ENCODE measurements around the gene EIF4EBP2. TPM values are rescaled to one million over a fixed set of nuclear protein-coding genes. Genes with fewer than 3 reads are reported as not detected.

EIF4EBP2 gene
- total RNA-seq, 1 experiment from 2014 or later: 93.2 TPM

DNA sequence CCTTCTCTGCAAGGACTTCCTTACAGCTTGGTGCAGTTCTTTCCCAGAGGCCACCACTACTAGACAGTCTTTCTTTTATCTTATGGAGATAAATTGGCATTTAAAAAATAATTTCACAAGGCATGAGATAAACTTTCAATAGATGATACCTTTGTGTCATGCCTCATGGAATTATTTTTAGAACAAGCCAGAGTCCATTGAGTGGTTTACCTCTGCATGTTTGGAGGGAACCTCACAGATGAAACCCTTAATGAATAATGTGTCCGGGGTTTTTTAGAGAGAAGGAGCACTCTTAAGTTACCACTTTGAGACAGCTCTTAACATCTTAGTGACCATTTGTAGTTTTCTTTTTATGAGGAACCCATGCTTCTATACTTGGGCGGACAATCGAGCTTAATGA, 20.4 kb downstream of the EIF4EBP2 start:
- no peak overlapping the region for H3K9ac ChIP-seq (ENCODE audit: extremely low read depth, insufficient read length, low read length)
- H3K23ac ChIP-seq (ENCODE audit: insufficient read length, low read depth, low read length): no peak overlapping the region
- H2BK15ac ChIP-seq (ENCODE audit: low read depth, low read length): no peak overlapping the region
- H3K18ac ChIP-seq (ENCODE audit: insufficient read length, low read depth, low read length): no peak overlapping the region
- no peaks in the 10 kb centered on the region for H4K20me1 ChIP-seq (ENCODE audit: control insufficient read depth, insufficient read depth, insufficient read length)
- DNase-seq: no peak
- no peaks in the 10 kb centered on the region for H3K27me3 ChIP-seq (ENCODE audit: insufficient read depth, low read length)
- H3K14ac ChIP-seq (ENCODE audit: insufficient read depth, low read length): no peak overlapping the region
- no peak overlapping the region for H2BK120ac ChIP-seq (ENCODE audit: low read depth, low read length, poor library complexity, severe bottlenecking)
- no peak overlapping the region for H3K4ac ChIP-seq (ENCODE audit: low read depth, low read length)
- no peak overlapping the region for H4K91ac ChIP-seq (ENCODE audit: insufficient read length, low read depth, low read length)
- no peak overlapping the region for H4K5ac ChIP-seq (ENCODE audit: insufficient read length, low read depth, low read length)
- H3K4me3 Mint-ChIP-seq: no peak overlapping the region
- no peak overlapping the region for H3K27ac ChIP-seq (ENCODE audit: insufficient read length, low read depth, low read length)
- H2BK5ac ChIP-seq (ENCODE audit: insufficient read length, low read length): no peak overlapping the region
- H2AK5ac ChIP-seq (ENCODE audit: insufficient read length, low read length): no peak overlapping the region
- H3K23me2 ChIP-seq (ENCODE audit: insufficient read length, low read depth, low read length, poor library complexity, severe bottlenecking): no peaks in the 10 kb centered on the region
- H3K79me2 ChIP-seq (ENCODE audit: insufficient read depth, low read length): no peaks in the 10 kb centered on the region
- H2AFZ ChIP-seq (ENCODE audit: low read length): no peak overlapping the region
- WGBS (ENCODE audit: extremely low coverage, insufficient read length, low lambda C conversion rate): no CpG with 5 or more reads among the region's 3 CpGs
- TF ChIP-seq, protein P1, sequence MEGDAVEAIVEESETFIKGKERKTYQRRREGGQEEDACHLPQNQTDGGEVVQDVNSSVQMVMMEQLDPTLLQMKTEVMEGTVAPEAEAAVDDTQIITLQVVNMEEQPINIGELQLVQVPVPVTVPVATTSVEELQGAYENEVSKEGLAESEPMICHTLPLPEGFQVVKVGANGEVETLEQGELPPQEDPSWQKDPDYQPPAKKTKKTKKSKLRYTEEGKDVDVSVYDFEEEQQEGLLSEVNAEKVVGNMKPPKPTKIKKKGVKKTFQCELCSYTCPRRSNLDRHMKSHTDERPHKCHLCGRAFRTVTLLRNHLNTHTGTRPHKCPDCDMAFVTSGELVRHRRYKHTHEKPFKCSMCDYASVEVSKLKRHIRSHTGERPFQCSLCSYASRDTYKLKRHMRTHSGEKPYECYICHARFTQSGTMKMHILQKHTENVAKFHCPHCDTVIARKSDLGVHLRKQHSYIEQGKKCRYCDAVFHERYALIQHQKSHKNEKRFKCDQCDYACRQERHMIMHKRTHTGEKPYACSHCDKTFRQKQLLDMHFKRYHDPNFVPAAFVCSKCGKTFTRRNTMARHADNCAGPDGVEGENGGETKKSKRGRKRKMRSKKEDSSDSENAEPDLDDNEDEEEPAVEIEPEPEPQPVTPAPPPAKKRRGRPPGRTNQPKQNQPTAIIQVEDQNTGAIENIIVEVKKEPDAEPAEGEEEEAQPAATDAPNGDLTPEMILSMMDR (conservative IDR thresholded peaks at IDR 0.05): no peak
- H3K27ac Mint-ChIP-seq: no peak overlapping the region
- H3T11ph ChIP-seq (ENCODE audit: low read length): no peak overlapping the region
- H2BK12ac ChIP-seq (ENCODE audit: insufficient read length, low read depth, low read length): no peak overlapping the region
- no peaks in the 10 kb centered on the region for H3K27me3 Mint-ChIP-seq (ENCODE audit: low read depth)
- H3K4me1 ChIP-seq (ENCODE audit: insufficient read depth, low read length): no peaks in the 10 kb centered on the region
- no peaks in the 10 kb centered on the region for H3K79me1 ChIP-seq (ENCODE audit: insufficient read depth, low read depth, low read length, poor library complexity, severe bottlenecking)
- no peak overlapping the region for H4K8ac ChIP-seq (replicated peaks; ENCODE audit: insufficient read length, low read depth, low read length)
- H3K36me3 Mint-ChIP-seq (ENCODE audit: insufficient read depth in 1 of 3, low read depth in 3 of 3): peaks cover 42 to 85% (median 70%) of the 10 kb centered on the region in 3 experiments; a peak in 6 of 7 replicates
- peaks cover 24 to 30% of the 10 kb centered on the region in 2 experiments for H3K4me1 Mint-ChIP-seq
- no peak overlapping the region for H2BK20ac ChIP-seq (ENCODE audit: low read depth, low read length, poor library complexity, severe bottlenecking)
- no peaks in the 10 kb centered on the region for H3K9me3 Mint-ChIP-seq
- no peak overlapping the region for H3K4me2 ChIP-seq (ENCODE audit: insufficient read depth, insufficient read length, low read length)
- no peaks in the 10 kb centered on the region for H3K9me3 ChIP-seq (ENCODE audit: control insufficient read depth, low read depth, low read length)
- H3K56ac ChIP-seq (ENCODE audit: insufficient read length, low read depth, low read length): no peak overlapping the region

Measured in H9 (cell line).